GM10266 (cell line): ENCODE measurements around the gene RNF212.

Source experiments
- DNase-seq: peaks from one replicate; pipeline ENCODE4 v3.0.0; 2012; ENCODE audit errors: extremely low spot score
- TF ChIP-seq, protein P1 (sequence below): IDR thresholded peaks from 2 replicates; pipeline ENCODE4 v1.5.1; 2012; ENCODE audit warnings: mild to moderate bottlenecking, low read depth; ENCODE audit not compliant: control insufficient read depth, insufficient read depth; ENCODE audit errors: missing control alignments

RNF212 gene

DNA sequence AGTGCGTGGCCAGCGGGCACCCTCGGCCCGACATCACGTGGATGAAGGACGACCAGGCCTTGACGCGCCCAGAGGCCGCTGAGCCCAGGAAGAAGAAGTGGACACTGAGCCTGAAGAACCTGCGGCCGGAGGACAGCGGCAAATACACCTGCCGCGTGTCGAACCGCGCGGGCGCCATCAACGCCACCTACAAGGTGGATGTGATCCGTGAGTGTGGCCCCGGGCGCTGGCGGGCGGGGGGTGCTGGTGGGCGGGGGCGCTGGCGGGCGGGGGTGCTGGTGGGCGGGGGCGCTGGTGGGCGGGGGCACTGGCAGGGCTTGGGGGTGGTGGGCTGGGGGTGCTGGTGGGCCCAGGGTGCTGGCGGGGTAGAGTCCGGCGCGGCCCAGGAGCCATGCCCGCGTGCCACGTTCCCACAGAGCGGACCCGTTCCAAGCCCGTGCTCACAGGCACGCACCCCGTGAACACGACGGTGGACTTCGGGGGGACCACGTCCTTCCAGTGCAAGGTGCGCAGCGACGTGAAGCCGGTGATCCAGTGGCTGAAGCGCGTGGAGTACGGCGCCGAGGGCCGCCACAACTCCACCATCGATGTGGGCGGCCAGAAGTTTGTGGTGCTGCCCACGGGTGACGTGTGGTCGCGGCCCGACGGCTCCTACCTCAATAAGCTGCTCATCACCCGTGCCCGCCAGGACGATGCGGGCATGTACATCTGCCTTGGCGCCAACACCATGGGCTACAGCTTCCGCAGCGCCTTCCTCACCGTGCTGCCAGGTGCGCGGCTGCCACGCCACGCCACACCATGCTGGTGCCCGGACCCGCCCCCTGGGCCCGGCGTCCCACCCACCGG is 89.2 kb downstream of the RNF212 start:
- no peak for DNase-seq
- TF ChIP-seq, protein P1, sequence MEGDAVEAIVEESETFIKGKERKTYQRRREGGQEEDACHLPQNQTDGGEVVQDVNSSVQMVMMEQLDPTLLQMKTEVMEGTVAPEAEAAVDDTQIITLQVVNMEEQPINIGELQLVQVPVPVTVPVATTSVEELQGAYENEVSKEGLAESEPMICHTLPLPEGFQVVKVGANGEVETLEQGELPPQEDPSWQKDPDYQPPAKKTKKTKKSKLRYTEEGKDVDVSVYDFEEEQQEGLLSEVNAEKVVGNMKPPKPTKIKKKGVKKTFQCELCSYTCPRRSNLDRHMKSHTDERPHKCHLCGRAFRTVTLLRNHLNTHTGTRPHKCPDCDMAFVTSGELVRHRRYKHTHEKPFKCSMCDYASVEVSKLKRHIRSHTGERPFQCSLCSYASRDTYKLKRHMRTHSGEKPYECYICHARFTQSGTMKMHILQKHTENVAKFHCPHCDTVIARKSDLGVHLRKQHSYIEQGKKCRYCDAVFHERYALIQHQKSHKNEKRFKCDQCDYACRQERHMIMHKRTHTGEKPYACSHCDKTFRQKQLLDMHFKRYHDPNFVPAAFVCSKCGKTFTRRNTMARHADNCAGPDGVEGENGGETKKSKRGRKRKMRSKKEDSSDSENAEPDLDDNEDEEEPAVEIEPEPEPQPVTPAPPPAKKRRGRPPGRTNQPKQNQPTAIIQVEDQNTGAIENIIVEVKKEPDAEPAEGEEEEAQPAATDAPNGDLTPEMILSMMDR, result no peak

DNA sequence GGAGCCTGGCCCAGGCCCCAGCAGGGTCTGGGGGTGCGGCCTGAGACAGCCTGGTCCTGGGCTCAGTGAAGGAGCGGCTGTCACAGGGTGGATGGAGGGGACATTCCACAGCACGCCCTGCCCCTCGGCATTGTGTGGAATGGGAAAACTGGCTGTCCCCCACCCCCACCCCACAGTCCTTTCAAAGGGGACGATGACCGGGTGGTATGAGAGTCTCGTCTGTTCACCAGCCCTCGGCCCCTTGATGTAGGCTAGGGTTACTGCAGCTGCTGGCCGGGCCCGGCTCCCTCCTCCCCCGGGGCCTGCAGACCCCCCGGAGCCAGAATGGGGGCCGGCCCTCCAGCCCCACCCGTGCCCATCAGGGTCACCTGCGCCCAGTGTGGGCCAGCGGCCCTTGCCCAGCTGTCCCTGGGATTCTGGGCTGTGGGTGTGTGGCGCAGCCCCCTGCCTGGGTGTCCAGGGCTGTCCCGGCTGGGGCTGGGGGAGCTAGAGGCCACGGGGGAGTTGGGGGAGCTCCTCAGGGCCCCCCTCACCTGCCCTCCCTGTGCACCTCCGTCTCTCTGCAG is 90.2 kb downstream of the RNF212 start:
- no peak for DNase-seq
- TF ChIP-seq, protein P1, result no peak

DNA sequence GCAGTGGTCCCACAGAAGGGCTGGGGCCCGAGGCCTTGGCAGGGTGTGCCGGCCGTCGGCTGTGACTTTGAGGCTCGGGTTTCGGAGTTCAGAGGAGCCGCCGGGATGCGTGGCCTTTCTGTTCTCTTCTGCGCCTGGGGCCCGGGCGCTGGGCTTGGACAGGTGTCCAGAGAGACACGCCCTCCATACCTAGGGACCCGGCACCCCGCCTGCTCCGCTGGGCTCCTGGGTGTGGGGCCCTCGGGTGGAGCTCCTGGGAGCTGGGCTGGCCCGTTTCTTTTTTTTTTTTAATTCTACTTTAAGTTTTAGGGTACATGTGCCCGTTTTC is 90.7 kb downstream of the RNF212 start:
- no peak for DNase-seq
- TF ChIP-seq, protein P1, result no peak

DNA sequence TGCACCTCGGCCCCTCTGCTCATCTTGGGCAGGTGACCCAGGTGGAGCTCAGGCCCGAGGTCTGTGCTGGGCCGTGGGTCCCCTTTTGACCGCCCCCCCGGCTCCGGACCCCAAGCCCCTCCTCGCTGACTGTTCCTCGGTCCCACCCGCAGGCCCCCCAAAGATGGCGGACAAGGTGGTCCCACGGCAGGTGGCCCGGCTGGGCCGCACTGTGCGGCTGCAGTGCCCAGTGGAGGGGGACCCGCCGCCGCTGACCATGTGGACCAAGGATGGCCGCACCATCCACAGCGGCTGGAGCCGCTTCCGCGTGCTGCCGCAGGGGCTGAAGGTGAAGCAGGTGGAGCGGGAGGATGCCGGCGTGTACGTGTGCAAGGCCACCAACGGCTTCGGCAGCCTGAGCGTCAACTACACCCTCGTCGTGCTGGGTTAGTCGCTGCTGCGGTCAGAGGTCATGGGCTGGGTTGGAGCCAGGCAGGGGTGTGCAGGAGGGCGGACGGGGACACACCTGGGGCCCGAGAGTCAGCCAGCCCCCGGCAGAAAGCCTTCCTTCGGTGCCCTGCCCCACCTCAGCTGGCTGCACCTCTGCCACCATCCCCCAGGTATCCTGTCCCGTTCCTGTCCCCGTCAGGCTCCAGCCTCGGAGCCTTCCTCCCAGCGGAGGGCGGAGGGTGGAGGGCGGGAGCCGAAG is 91.2 kb downstream of the RNF212 start:
- TF ChIP-seq, protein P1, result no peak
- no peak for DNase-seq
